ENCODE results near the gene CCBE1. TPM values are rescaled to one million over a fixed set of nuclear protein-coding genes. Genes with fewer than 3 reads are reported as not detected.

Gene CCBE1
- polyA plus RNA-seq, 1 donor from 2014 or later = 0.19 TPM

GRCh38 chr18:59605633-59606192 lies 91.5 kb downstream of the CCBE1 start:
- H3K27me3 ChIP-seq (ENCODE audit: insufficient read depth, low read depth, low read length) = no peaks in the 10 kb centered on the region
- H4K20me1 ChIP-seq (ENCODE audit: insufficient read depth) = no peaks in the 10 kb centered on the region
- no peaks in the 10 kb centered on the region for H3F3A ChIP-seq (ENCODE audit: insufficient read depth, low read length, poor library complexity, severe bottlenecking)
- no peaks in the 10 kb centered on the region for H3K36me3 ChIP-seq (ENCODE audit: insufficient read depth, low read length)
- H3K4me2 ChIP-seq (ENCODE audit: low read length) = no peak overlapping the region
- TF ChIP-seq EZH2 (IDR thresholded peaks at IDR 0.05; ENCODE audit: borderline replicate concordance, insufficient read depth, low read length, poor library complexity, severe bottlenecking) = no peak
- no peak for TF ChIP-seq MXI1 (conservative IDR thresholded peaks at IDR 0.05; ENCODE audit: poor library complexity, severe bottlenecking)
- no peak for TF ChIP-seq POLR2AphosphoS5 (IDR thresholded peaks at IDR 0.05)
- no peak for TF ChIP-seq REST (IDR thresholded peaks at IDR 0.05; ENCODE audit: borderline replicate concordance)
- TF ChIP-seq SMC3 (conservative IDR thresholded peaks at IDR 0.05; ENCODE audit: poor library complexity) = no peak
- TF ChIP-seq EP300 (conservative IDR thresholded peaks at IDR 0.05; ENCODE audit: poor library complexity, severe bottlenecking) = no peak
- TF ChIP-seq RAD21 (conservative IDR thresholded peaks at IDR 0.05) = no peak
- TF ChIP-seq CTCF (IDR thresholded peaks at IDR 0.05; ENCODE audit: poor library complexity, severe bottlenecking) = no peak
- no peak for TF ChIP-seq TAF1 (IDR thresholded peaks at IDR 0.05; ENCODE audit: low read depth)
- no peaks in the 10 kb centered on the region for H3K9me2 ChIP-seq (ENCODE audit: insufficient read depth, low read length)
- H2AFZ ChIP-seq (ENCODE audit: low read depth, low read length) = no peak overlapping the region
- H3K9ac ChIP-seq (ENCODE audit: low read length) = no peak overlapping the region
- no peak overlapping the region for H3K4me3 ChIP-seq (ENCODE audit: low read length)
- H3K79me2 ChIP-seq (replicated peaks; ENCODE audit: insufficient read depth, low read length) = no peaks in the 10 kb centered on the region
- no peak overlapping the region for H3K27ac ChIP-seq (ENCODE audit: low read length)
- H3K9me3 ChIP-seq (ENCODE audit: low read length) = no peaks in the 10 kb centered on the region

GRCh38 chr18:59604877-59605276 lies 92.3 kb downstream of the CCBE1 start:
- H3K4me3 ChIP-seq (ENCODE audit: low read length) = no peak overlapping the region
- H2AFZ ChIP-seq (ENCODE audit: low read depth, low read length) = no peak overlapping the region
- H3K79me2 ChIP-seq (replicated peaks; ENCODE audit: insufficient read depth, low read length) = no peaks in the 10 kb centered on the region
- no peaks in the 10 kb centered on the region for H3K27me3 ChIP-seq (ENCODE audit: insufficient read depth, low read depth, low read length)
- H3K9me3 ChIP-seq (ENCODE audit: low read length) = no peaks in the 10 kb centered on the region
- no peak overlapping the region for H3K4me2 ChIP-seq (ENCODE audit: low read length)
- no peaks in the 10 kb centered on the region for H3F3A ChIP-seq (ENCODE audit: insufficient read depth, low read length, poor library complexity, severe bottlenecking)
- no peaks in the 10 kb centered on the region for H3K36me3 ChIP-seq (ENCODE audit: insufficient read depth, low read length)
- H3K9ac ChIP-seq (ENCODE audit: low read length) = no peak overlapping the region
- TF ChIP-seq REST (IDR thresholded peaks at IDR 0.05; ENCODE audit: borderline replicate concordance) = no peak
- no peak for TF ChIP-seq SMC3 (conservative IDR thresholded peaks at IDR 0.05; ENCODE audit: poor library complexity)
- H4K20me1 ChIP-seq (ENCODE audit: insufficient read depth) = no peaks in the 10 kb centered on the region
- H3K9me2 ChIP-seq (ENCODE audit: insufficient read depth, low read length) = no peaks in the 10 kb centered on the region
- no peak overlapping the region for H3K27ac ChIP-seq (ENCODE audit: low read length)
